GM10847 (cell line): Measurements from ENCODE around the gene TOX2.

Source experiments
- POLR2A ChIP-seq: IDR thresholded peaks from 2 replicates; pipeline ENCODE4 v1.6.1; 2011; ENCODE audit not compliant: insufficient read length; ENCODE audit errors: extremely low read depth

TOX2 gene

GRCh38 chr20:43958626-43959025 is 44.0 kb downstream of the TOX2 start:
- no peak for TF ChIP-seq POLR2A

- no peak for TF ChIP-seq POLR2A
Measured at GRCh38 chr20:43959079-43959919, 44.6 kb downstream of the TOX2 start.

DNA sequence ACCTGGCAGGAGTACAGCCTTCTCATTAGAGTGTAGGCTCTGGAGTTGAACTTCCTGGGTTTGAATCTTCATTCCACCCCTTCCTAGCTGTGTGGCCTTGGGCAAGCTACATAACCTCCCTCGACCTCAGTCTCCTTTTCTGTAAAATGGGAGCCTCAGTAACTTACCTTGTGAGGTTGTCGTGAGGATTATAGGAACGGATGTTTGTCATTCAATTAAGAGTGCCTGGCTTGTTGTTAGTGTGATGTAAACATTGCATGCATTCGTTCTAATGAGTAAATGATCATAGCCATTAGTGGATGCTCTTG is 45.2 kb downstream of the TOX2 start:
- no peak for TF ChIP-seq POLR2A

DNA sequence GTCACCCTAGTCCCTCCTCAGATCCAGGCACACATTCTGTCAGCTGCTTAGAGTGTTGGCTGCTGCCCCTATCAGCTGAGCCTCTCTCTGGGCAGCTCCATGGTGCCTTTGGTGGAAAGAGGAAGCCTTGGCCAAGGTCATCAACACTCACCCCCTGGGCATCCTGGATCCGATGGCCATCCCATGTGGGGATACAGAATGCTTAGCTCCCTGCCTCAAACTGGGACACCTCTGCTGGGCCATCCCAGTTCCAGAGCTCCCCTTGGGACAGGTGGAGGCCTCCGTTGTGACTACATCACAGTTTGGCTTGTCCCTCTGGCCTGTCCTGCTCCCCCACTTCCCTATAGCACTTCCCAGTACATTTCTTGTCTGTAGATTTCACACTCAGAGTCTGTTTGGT is 45.6 kb downstream of the TOX2 start:
- TF ChIP-seq POLR2A = no peak

- no peak for TF ChIP-seq POLR2A
Measured at GRCh38 chr20:43961116-43961515, 46.5 kb downstream of the TOX2 start.

- no peak for TF ChIP-seq POLR2A
Measured at GRCh38 chr20:43961541-43962471, 47.2 kb downstream of the TOX2 start.

GRCh38 chr20:43962530-43962929 is 47.9 kb downstream of the TOX2 start:
- TF ChIP-seq POLR2A = no peak

DNA sequence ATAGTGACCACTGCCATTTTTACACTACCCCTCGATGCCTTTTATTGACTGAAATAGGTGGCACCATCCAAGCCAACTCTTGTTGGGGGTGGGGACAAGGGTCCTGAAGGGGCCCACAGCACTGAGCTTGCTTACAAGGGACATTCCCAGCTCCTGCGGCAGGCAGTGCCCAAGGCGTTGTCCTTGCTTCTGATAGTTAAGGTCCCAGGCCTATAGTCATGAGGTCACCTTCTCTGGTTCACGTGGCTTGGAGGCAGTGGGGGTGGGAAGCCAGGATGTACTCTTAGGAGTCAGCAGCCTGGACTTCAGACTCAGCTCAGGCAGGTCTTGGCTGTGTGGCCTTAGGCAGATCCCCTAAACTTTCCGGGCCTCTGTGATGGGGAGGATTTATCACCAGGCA is 48.6 kb downstream of the TOX2 start:
- no peak for TF ChIP-seq POLR2A

GRCh38 chr20:43963872-43964791 is 49.5 kb downstream of the TOX2 start:
- no peak for TF ChIP-seq POLR2A

DNA sequence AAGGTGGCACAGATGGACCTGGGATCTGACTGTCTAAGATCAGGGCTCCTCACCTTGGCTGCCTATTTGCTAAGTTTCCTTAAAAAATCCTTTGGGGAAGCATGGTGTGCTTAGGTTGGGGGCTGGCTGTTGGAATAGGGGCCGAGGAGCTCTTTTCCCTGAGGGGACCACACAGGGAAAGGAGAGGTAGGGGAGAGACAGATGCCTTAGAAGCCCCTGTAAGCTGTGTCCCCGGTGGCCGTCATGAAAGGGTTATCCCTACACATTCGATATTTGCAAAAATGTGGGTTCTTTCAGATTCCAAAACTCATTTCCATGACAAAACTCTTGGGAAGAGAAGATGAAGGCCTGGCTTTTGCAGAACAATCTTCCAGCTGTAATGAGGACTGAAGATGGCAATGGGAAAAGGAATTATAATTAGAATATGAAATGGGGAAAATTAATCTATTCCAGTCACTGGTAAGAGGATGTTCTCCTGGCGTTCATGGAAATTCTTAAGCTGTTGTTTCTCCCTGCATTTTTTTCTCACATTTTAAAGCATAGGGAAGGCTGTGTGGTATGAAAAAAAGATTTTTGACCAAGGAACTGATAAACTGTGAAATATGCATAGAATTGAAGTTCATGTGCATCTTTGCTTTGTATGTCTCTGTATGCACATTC is 53.8 kb downstream of the TOX2 start:
- no peak for TF ChIP-seq POLR2A

DNA sequence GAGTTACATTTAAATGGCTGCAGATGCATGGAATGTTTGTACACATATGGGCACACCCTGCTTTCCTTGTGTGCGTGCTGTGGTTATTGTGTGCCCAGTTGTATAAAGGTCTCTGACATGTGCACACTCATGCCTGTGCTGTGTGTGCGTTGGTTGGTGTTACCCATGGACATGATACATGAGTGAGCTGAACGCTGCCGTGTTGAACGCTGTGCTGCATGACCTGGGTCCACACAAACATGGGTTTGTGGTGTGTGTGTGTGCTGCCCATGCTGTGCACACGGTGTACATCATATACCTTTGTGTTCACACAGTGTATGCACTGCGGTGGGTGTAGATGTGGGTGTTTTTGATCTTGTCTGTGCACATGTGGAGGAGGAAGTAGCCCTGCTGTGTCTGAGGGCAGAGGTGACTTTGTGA is 54.4 kb downstream of the TOX2 start:
- TF ChIP-seq POLR2A = no peak

DNA sequence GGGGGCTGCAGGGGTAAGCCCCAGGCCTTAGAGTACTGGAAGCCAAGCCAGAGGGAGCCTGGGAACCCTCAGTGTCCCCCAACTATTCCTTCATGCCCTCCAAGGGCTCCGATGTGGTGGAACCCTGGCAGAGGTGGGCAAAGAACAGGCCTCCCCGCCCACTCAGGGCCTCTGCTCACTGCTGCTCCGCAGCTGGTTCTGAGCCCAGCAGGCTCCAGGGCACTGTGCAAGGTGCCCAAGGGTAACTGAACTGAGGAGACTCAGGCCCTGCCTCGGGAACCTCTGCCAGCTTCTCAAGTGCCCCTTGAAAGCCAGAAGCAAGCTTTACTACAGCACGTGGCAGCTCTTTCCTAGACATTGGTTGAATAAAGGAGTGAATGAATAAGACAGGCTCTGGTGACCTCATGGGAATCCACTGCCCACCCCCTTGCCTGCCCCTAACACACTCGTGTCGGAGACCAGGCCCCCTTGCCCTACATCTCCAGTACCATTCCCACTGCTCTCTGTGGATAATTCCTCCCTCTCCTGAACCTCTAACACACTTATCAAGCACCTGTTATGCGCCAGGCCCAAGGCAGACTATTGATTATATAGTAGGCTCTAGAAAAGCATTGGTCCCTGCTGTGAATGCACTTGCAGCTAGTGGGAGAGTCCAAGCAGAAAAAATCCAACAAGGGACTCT is 55.0 kb downstream of the TOX2 start:
- TF ChIP-seq POLR2A = no peak

DNA sequence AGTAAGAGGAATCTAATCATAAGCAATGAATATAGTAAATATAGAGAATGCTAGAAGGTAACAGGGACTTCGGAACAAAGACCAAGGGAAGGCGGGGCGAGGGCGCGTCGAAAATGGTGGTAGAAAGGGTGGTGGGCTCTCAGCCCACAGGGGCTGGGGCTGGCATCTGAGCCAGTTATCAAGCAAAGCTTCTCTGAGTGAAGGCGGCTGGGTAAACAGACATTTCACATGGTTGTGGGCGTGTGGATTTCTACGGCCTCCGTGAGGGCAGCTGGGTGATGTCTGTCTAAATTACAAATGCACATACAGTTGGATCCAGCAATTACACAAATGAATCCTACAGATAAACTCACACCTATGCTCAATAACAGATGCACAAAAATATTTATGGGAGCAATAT is 56.6 kb downstream of the TOX2 start:
- TF ChIP-seq POLR2A = no peak

DNA sequence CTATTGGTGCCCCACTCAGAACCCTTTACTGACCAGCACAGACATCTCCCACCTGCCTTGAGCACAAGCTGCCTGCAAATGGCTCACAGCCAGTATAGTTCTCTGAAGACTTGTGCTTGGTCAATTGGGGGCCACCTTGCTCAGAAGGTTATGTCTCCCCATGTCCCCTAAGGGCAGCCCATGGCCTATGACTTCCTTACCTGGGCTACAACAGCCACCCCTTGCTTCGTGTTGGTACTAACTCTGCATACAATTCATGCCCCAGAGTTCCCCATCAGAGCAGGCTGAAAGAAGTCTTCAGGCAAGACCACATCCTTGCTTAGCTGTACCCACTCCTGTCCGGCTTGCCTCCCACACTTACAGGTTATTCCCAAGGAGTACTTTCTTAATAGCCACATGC is 57.4 kb downstream of the TOX2 start:
- no peak for TF ChIP-seq POLR2A
